OCI-LY7 (cell line): ENCODE data around the gene MFGE8. TPM values are rescaled to one million over a fixed set of nuclear protein-coding genes. Genes with fewer than 3 reads are reported as not detected.

Experiments used
- BruUV-seq: library from RNA; stranded (reverse); fragments of 400-500 nt; replicated peaks from 2 replicates; lab custom pipeline; 2021; lab: Mats Ljungman, UMichigan
- CTCF ChIA-PET: fragments of 300-600 bp; sonication (Branson Sonifier 250); formaldehyde crosslinking; loops from one replicate; lab custom pipeline; 2022; ENCODE audit warnings: antibody characterized with exemption; ENCODE audit not compliant: unreplicated experiment; lab: Charles Lee
- POLR2A ChIA-PET: fragments of 300-600 bp; sonication (Branson Sonifier 250); formaldehyde crosslinking; loops from one replicate; lab custom pipeline; 2022; ENCODE audit warnings: antibody characterized with exemption; lab: Charles Lee
- DNase-seq: peaks from one replicate; pipeline ENCODE4 v3.0.0-alpha.2; 2015; ENCODE audit warnings: low spot score
- H2AFZ ChIP-seq: fragments of 200-600 bp; sonication (generic), shearing (Covaris generic); 2 replicates; pipeline ENCODE4 v1.6.1; 2014; ENCODE audit warnings: mild to moderate bottlenecking, antibody characterized with exemption, low read length, moderate library complexity
- H3K27ac ChIP-seq: fragments of 200-600 bp; sonication (generic); 2 replicates; pipeline ENCODE4 v1.5.1; 2014; ENCODE audit warnings: mixed run types, low read depth, mild to moderate bottlenecking, moderate library complexity, low read length, inconsistent platforms; ENCODE audit not compliant: poor library complexity, severe bottlenecking
- H3K36me3 ChIP-seq: fragments of 200-600 bp; sonication (generic); 2 replicates; pipeline ENCODE4 v1.6.1; 2014; ENCODE audit warnings: mild to moderate bottlenecking, antibody characterized with exemption, low read length, moderate library complexity, mixed read lengths; ENCODE audit not compliant: insufficient read depth
- H3K4me1 ChIP-seq: fragments of 200-600 bp; sonication (generic); 2 replicates; pipeline ENCODE4 v1.5.1; 2014; ENCODE audit warnings: mild to moderate bottlenecking, low read length; ENCODE audit not compliant: insufficient read depth, poor library complexity, severe bottlenecking
- H3K4me2 ChIP-seq: fragments of 200-600 bp; sonication (generic); 2 replicates; pipeline ENCODE4 v1.6.1; 2014; ENCODE audit warnings: mild to moderate bottlenecking, low read length
- H3K4me3 ChIP-seq: fragments of 200-600 bp; sonication (generic); 2 replicates; pipeline ENCODE4 v1.5.1; 2014; ENCODE audit warnings: mild to moderate bottlenecking, low read depth, low read length; ENCODE audit not compliant: poor library complexity, severe bottlenecking
- H3K79me2 ChIP-seq: fragments of 200-600 bp; sonication (generic); 2 replicates; pipeline ENCODE4 v1.6.1; 2016; ENCODE audit warnings: low read depth, mild to moderate bottlenecking, low read length, moderate library complexity, mixed read lengths; ENCODE audit not compliant: insufficient read depth
- H3K9me2 ChIP-seq: fragments of 200-600 bp; sonication (generic); 2 replicates; pipeline ENCODE4 v1.6.1; 2016; ENCODE audit warnings: mild to moderate bottlenecking, low read length, mixed read lengths; ENCODE audit not compliant: insufficient read depth
- H3K9me3 ChIP-seq: fragments of 200-600 bp; sonication (generic); 2 replicates; pipeline ENCODE4 v1.6.1; 2014; ENCODE audit warnings: mild to moderate bottlenecking, mixed run types, low read length, mixed read lengths
- H4K20me1 ChIP-seq: fragments of 200-600 bp; sonication (generic); 2 replicates; pipeline ENCODE4 v1.6.1; 2014; ENCODE audit warnings: mild to moderate bottlenecking, antibody characterized with exemption, low read length, moderate library complexity, mixed read lengths; ENCODE audit not compliant: insufficient read depth
- CTCF ChIP-seq: fragments of 200-600 bp; sonication (generic); conservative IDR thresholded peaks from 2 replicates; pipeline ENCODE4 v1.5.1; 2014; ENCODE audit warnings: mild to moderate bottlenecking, antibody characterized with exemption, low read length, moderate library complexity, mixed read lengths
- EZH2phosphoT487 ChIP-seq: fragments of 200-600 bp; sonication (generic); IDR thresholded peaks from 2 replicates; pipeline ENCODE4 v1.6.1; 2018; ENCODE audit warnings: low read depth, borderline replicate concordance, mild to moderate bottlenecking, mixed run types, antibody characterized with exemption, low read length, moderate library complexity, mixed read lengths
- intact Hi-C: fragments of 100-400 bp; cut with micrococcal nuclease; formaldehyde crosslinking; loops from one replicate; pipeline ENCODE4 v1.10.0; 2022; ENCODE audit not compliant: unreplicated experiment
- total RNA-seq, 2 experiments: library from RNA; depleted of rRNA in 1 of 2; stranded (reverse); fragments of >200 nt in 1 of 2; shearing (Covaris generic) in 1 of 2; gene quantifications; 2 replicates each; pipeline ENCODE4 v1.2.3, GENCODE V29; 2014 to 2022

Gene MFGE8
- total RNA-seq, 2 experiments from 2014 or later, result 11.8 to 70.4 TPM

- POLR2A ChIA-PET, result no interaction called here
- Histone ChIP-seq H3K79me2 (no peaks in the 10 kb centered on the region), H3K9me3 (no peaks in the 10 kb centered on the region), H3K4me2 (no peak overlapping the region), H3K4me3 (no peak overlapping the region), H3K27ac (no peak overlapping the region), H3K4me1 (peaks cover 3% of the 10 kb centered on the region), H3K36me3 (no peaks in the 10 kb centered on the region), H3K9me2 (no peaks in the 10 kb centered on the region), H2AFZ (no peak overlapping the region), H4K20me1 (no peaks in the 10 kb centered on the region)
- TF ChIP-seq CTCF (peak; percentile 60), EZH2phosphoT487 (no peak)
- CTCF ChIA-PET, result no interaction called here
- DNase-seq, result peak; percentile 31
- no TSS peak for BruUV-seq
- intact Hi-C loops, result no loop called here
Observed at GRCh38 chr15:88897456-88898194, 15.6 kb downstream of the MFGE8 start.

- no peak overlapping the region for H3K4me2 ChIP-seq
- H3K27ac ChIP-seq, result no peak overlapping the region
- no peak overlapping the region for H2AFZ ChIP-seq
- no peak overlapping the region for H3K4me3 ChIP-seq
- intact Hi-C loops, result no loop called here
- H3K79me2 ChIP-seq, result no peaks in the 10 kb centered on the region
- CTCF ChIA-PET, result no interaction called here
- DNase-seq, result no peak
- no peak for TF ChIP-seq EZH2phosphoT487
- no peak for TF ChIP-seq CTCF
- no peaks in the 10 kb centered on the region for H3K9me2 ChIP-seq
- H3K9me3 ChIP-seq, result no peaks in the 10 kb centered on the region
- POLR2A ChIA-PET, result no interaction called here
- H3K4me1 ChIP-seq, result peaks cover 3% of the 10 kb centered on the region
- H4K20me1 ChIP-seq, result no peaks in the 10 kb centered on the region
- no peaks in the 10 kb centered on the region for H3K36me3 ChIP-seq
- no TSS peak for BruUV-seq
Observed at GRCh38 chr15:88897142-88897455, 16.1 kb downstream of the MFGE8 start.

- Histone ChIP-seq H3K4me1 (peaks cover 3% of the 10 kb centered on the region), H3K79me2 (no peaks in the 10 kb centered on the region), H3K9me3 (no peaks in the 10 kb centered on the region), H3K9me2 (no peaks in the 10 kb centered on the region), H3K4me2 (no peak overlapping the region), H3K27ac (no peak overlapping the region), H2AFZ (no peak overlapping the region), H3K36me3 (no peaks in the 10 kb centered on the region), H4K20me1 (no peaks in the 10 kb centered on the region), H3K4me3 (no peak overlapping the region)
- intact Hi-C loops, result no loop called here
- DNase-seq, result no peak
- TF ChIP-seq EZH2phosphoT487 (no peak), CTCF (no peak)
- ChIA-PET POLR2A (no interaction called here), CTCF (no interaction called here)
- BruUV-seq, result no TSS peak
Observed at GRCh38 chr15:88896333-88897033, 16.7 kb downstream of the MFGE8 start.
